GM19395 (cell line): ENCODE data around the gene CAMK2B.

ENCODE experiments used
- ATAC-seq: cut with Tn5 transposase; IDR thresholded peaks from one replicate; pipeline ENCODE4 v1.9.1; 2021; ENCODE audit warnings: mild to moderate bottlenecking, moderate library complexity; ENCODE audit not compliant: unreplicated experiment

The CAMK2B gene

DNA sequence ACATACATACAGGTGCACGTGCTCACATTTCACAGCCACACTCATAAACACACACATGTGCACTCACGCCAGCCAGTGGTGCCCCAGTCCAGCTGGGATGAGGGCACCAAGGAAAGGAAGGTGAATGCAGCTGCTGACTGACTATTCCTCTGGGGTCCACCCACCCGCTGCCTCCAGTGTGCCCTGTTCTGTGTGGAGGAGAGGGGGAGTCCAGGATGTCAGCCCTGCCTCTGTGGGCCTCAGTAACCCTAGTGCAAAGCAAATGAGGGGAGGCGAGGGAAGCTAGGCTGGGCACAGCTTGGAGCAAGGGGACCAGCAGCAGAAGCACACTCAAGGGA is 67.0 kb downstream of the CAMK2B start:
- ATAC-seq: no peak

DNA sequence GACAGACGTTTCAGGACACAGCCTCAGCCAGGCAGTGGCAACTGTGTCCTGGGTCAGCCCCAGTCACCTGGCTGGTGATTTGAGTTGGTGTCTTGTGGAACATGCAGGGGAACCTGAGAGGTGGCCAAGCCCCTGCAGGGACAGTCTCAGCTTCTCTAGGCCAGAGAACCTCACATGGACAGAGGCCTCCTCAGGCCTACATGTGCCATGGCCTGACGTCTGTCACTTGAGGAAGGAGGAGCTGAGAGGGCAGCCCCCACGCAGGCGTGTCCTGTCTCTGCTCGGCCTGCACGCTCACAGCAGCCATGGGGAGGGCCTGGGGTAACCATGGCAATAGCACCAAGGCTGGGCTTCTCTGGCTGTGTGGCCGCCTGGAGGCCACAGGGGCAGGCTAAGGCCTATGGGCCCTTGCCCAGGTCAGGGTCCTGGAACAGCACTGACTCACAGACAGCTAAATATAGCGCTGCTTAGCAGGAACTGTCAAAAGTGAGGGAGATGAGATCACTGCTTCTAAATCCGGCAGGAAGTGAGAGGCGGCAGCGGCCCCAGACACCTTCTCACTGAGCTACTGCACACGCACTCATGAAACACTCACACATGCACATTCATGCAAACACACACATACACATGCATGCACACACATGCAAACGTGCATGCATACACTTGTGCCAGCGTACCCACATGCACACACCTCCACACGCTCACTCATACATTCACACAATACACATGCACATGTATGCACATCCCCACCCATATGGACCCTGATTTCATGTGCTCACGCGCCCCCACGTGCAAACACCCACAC is 67.6 kb downstream of the CAMK2B start:
- ATAC-seq: peak; percentile 95

DNA sequence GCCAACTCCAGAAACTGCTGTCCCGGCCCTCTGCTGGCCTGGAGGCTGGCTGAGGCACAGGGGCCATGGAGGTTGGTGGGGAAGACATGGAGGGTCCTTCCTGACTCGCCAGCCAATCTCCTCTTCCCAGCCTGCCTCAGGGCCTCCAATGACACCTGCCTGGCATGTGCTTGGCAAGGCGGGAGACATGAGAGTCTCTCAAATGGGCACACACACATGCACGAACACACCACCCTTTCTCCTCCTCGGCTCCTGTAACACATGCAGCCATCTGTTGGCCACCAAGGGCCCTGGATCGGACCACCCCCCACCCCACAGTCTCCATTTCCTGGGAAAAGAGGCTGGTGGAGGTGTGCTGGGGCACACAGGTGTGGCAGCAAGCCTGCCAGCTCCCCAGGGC is 68.2 kb downstream of the CAMK2B start:
- ATAC-seq: no peak

DNA sequence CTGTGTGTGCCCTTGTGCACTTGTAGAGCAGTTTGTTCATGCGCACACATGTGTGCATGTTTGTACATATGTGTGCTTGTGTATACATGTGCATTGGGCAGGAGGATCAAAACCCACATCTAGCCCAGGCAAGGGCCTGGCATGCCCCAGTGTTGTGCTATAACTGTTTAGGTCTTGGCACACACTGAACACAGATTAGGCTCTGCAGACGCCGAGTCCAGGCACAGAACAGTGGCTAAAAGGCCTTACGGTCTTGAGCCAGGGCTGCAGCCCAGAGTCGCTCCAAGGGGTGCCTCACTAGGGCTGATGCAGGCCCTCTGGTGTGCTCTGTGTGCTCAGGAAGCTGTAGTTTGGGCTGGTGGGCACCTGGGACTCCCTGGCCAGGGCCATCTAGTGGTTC is 68.9 kb downstream of the CAMK2B start:
- no peak for ATAC-seq

DNA sequence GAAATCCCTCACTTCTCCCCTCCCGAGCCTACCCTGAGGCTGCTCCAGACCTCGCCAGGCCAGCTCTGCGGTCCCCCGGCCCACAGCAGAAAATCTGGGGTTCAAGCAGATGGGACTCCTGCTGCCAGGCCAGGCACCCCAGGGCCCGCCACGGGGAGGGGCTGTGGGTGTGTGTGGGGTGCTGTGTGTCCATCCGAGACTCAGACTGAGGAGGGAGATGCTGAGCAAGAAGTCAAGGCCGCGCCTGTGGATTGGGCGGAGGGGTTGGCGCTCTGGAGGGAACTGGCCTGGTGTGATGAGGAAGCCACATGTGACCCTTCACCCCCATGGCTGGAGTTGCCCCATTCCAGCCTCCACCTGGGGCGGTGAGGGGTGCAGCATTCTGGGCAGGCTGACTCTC is 73.5 kb downstream of the CAMK2B start:
- ATAC-seq: no peak

DNA sequence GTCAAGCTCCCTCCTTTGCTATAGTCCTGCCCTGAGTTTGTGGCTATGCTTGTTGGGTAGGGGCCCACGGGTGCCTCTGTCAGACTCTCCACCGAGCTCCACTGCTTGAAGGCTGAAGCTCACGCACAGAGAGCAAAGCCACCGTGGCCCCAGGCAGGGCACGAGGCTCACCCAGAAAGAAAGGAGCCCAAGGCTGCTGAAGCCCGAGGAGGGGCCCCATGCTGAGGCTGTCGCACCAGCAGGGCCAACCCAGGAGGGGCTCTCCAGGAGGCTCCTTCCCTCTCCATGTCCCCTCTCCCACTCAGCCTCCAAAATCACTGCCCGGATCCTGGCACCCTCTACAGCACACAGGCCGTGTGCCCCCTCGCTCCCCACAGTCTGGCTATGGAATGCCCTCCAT is 74.1 kb downstream of the CAMK2B start:
- no peak for ATAC-seq

DNA sequence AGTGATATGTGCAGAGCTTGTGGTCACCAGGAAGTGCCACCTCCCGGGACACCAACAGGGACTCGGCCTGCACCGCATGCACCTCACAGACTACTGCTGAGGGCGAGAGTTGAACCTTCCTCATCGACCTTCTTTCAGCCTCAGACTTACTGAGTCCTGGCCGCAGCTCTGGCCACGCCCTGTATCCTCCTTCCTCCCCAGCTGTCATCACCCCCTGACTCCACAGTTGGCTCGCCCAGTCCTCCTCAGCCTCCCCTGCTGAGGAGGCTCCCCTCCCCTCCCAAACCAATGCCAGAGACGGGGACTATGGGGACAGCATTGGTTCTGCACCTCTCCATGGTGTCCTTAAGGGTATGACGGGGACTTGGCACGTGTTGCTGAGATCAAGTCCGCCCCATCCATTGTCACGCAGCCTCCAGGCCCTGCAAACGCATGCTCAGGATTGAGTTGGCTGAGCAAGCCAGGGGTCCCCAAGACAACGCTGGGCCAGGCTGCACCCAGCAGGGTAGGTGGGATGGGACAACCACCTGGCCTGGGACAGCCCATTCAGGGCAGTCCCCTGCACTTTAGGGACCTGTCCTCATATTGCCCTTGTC is 75.7 kb downstream of the CAMK2B start:
- ATAC-seq: no peak

DNA sequence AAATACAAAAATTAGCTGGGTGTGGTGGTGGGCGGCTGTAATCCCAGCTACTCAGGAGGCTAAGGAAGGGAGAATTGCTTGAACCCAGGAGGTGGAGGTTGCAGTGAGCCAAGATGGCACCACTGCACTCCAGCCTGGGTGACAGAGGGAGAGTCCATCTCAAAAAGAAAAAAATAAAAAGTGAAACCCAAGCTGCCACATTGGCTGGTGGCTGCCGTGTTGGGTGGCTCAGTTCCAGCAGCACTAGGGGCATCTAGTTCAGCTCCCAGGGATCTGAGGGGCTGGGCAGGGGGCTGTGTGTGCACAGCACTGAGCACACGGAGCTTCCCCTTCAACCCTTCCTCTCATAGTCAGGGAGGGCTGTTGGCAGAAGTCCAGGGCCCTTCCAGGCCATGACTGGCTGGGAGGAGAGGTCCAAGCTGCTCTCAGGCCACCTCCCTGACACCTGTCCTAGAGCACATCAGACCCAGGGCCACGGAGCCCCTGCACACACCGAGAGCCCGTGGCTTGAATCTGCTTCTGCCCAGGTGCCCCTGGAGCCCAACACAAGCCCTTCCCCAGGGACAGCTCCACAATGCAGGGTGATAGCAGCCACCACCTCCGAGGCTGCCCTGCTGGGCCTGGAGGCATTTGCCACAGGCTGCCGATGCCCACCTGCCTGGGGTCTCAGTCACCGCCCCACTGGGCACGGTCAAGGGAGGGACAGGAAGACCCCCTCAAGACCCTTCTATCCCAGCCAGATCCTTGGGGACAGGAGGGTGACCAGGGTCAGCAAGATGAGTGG is 77.3 kb downstream of the CAMK2B start:
- ATAC-seq: no peak

DNA sequence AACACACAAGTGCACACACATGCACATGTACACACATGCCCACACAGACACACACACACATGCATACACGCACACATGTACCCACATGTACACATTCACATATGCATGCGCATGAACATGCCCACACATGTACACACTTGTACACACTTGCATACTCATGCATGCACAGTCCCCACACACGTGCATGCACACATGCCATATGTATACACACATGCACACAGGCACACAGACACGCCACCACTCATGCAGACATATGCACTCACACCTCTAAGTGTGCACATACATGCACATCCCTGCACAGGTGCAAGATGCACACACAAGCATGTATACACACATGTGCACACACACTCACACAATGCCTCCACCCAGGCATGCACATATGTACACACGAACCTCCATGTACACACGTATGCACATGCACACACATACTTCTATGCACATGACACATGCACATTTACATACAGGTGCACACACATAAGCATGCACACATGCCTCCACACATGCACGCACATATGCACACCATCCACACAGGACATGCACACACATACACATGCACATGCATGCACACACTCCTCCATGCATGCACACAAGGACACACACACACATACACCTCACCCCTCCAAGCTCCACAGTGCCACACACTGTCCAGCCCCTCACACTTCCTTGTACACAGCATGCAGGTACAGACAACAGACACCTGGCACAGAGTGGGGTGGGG is 78.8 kb downstream of the CAMK2B start:
- ATAC-seq: no peak

DNA sequence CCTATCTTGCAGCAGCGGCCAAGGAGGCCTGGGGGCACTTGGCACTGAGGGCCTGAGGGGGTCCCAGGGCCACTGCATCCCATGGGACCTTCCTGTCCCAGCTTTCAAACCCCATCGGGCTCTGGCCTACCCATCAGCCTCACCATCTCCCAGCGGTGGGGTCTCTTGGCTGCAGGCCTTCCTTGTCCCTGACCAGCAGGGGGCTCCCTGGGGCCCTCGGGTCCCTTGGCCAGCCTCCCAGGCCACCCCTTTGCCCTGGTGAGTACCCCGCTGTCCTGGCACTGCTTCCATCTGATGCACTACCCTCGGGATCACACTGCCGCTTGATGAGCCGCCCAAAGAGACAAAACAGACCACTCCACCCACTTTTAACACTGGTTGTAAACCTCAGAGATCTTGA is 81.1 kb downstream of the CAMK2B start:
- ATAC-seq: no peak

DNA sequence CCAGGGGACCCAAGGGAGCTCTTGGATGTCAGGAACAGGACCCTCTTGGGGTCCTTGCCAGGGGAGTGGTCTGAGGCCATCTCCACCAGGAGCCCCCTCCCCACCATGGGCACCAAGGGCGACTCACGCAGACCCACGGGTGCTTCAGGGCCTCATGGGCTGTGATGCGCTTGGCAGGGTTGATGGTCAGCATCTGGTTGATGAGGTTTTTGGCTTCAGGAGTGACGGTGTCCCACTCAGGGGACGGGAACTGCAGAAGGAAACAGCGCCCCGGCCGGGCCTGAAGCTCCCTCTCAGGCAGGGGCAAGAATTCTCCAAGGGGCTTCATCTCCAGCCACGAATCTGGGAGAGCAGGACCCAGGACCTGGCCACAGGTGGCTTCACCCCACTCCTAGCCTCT is 83.3 kb downstream of the CAMK2B start:
- ATAC-seq: no peak

DNA sequence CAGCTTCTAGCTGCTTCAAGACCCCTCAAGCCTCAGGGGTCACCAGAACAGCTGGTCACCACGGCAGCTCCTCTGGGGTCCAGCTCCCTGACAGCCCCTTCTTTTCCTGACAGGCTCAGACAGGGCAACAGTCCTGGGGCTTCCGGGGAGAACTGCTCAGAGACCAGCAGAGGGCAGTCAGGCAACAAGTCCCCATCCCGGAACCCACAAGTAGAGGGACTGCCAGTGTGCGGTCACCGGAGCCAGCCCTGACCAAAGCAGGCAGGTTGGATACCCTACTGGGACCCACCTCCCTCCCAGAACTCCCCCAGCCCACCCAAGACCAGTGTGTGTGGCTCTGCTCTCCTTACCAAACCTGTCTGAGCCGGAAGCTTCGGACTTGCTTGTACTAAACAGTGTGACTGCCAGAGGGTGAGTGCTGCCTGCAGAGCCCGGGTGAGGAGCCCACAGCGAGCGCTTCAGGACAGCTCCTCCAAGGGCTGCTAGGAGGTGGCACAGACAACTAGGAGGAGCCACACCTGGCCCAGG is 84.3 kb downstream of the CAMK2B start:
- ATAC-seq: peak; percentile 81

DNA sequence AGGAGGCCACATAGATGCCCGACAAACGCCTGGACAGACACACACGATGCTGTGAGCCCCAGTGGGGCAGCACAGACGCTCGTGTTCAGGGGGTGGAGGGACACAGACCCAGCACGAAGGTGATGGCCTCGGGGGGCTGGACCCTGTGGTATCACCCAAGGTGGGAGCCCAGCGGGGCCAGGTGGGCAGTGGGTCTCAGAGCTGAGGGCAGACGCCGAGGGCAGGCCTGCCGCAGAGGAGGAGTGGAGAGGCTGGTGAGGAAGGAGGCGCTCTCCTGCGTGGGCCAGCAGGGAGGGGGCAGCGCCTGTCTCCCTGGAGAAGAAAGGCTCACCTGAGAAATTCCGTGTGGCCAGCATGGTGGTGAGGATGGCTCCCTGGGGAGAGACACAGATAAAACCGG is 85.0 kb downstream of the CAMK2B start:
- ATAC-seq: no peak

DNA sequence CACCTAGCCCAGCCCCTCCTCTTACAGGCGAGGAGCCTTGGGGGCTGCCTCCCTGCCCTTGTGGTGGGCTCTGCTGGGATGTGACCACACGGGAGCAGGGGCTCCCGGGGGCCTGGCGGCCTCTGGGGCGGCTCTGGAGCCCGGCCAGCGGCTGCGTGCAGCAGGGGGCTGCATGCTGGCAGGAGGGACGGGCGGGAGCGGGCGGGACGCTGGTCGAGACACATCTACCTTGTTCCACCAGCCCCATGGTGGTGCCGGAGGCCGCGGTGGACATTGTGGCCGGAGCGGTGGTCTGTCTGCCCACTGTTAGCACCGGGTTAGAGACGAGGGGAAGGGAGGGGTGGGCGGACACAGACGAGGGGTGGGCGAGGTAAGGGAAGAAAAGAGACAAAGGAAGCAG is 86.0 kb downstream of the CAMK2B start:
- no peak for ATAC-seq

DNA sequence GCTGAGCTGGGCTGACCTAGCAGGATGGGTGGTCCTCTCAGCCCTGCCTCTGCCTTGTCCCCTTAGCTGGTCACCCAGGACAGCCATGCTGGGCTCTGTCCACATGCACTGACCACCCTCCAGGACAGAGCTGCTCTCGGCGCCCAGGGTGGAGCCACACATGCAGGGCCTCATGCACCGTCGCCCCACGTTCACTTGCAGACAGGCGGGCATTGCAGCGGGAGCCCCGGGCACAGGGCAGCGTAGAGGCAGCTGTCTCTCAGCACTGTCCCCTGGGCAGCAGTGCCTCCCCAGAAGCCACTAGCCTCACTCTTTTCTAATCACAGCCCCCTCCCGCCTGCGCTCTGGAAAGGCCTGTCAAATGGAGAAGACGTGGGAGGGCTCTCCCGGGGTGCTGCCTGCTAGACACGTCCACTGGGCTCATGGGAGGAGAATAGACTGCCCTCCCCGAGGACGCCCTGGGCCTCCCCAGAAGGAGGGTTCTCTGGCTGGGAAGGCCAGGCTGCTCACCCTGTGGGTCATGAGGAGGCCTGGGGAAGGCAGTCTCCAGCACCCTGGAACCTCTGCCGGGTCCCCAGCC is 87.2 kb downstream of the CAMK2B start:
- no peak for ATAC-seq

DNA sequence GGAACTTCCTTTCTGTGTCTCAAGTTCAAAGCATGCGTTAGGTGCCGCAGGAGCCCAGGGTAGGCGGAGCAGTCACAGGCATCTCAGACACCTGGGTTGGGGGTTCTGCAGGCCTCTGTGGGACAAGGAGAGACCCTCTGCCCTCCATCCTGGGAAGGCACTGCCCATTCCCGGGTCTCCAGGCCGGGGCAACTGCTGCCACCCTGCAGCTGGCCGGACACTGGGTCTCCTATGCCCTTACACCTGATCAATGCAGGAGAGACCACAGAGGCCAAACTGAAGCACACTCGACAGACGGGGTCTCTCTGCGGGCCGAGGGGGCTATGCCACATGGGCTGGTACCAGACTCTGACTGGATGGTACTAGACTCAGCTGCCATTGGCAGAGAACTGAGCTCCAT is 87.7 kb downstream of the CAMK2B start:
- ATAC-seq: no peak

DNA sequence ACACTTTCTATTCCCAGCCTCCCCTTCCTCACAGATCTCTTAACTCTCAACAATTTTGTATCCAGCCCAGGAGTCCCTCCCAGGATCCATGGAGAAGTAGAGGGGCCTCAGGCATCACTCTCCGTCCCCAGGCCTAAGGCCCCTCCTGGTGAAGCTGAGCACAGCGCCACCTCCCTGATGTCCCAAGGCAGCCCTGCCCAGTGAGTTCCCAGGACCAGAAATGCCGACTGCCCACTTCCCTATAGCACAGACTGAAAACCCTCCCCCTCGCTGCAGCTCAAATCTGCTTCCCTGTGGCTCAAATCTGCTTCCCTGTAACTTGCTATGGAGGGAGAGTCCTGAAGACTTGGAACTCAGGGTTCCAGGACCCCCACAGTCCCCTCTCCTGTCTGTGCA is 89.1 kb downstream of the CAMK2B start:
- ATAC-seq: no peak

DNA sequence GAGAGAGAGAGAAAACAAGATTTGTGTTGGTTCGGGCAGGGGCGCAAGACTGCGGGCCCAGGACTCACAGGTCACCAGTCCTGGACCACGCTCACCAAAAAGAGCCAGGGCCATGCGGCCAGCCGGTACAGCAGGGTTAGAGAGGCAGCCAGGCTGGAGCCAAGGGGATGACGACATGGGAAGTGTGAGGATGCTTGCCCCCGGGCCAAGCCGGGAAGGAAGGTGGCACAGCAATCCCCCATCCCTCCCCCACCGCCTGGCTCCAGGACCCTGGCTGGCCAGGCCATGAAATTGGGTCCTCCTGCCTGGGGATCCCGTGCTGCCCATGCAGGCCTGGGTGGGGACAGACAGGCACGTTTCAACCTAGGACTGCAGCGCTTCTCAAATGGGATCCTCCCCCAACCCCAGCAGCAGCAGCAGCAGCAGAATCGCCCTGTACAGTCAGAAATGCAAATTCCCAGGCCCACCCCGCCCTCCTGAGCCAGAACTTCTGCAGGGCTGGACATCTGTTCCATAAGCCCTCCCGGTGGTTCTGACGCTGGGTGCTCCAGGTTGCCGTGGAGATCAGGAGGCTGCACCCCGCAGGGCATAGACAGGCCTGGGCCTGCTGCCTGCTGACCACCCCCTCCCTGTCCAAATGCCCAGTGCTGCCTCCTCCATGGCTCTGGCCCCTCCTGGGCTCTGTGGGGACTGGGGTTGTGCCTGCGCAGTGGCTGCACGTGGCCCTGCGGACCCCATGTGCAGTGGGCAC is 89.6 kb downstream of the CAMK2B start:
- no peak for ATAC-seq

DNA sequence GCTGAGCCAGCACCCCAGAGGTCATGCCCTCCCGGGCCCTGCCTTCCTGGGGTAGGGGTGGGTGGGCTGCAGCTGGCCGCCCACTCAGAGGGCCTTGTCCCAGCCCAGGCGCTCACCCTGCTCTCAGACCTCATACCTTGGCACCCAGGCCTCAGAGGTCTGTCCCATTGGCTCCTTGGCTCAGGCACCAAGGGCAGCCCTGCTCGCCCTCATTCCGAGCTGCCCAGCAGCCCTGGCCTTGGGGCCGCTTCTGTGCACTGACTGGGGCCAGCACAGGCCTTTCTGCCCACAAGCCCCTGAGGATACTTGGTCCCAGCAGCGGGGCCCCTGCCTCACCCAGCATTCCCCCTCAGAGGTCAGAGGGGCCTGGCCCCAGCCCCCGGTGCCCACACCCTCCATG is 90.3 kb downstream of the CAMK2B start:
- ATAC-seq: no peak
